SH-SY5Y (cell line): Measurements from ENCODE around the gene RNF7.

Experiments used
- GATA2 ChIP-seq: IDR thresholded peaks from 2 replicates; pipeline ENCODE4 v1.6.1; 2011; ENCODE audit warnings: mild to moderate bottlenecking, low read depth, low read length
- GATA3 ChIP-seq: IDR thresholded peaks from 2 replicates; pipeline ENCODE4 v1.6.1; 2011; ENCODE audit warnings: low read depth, mild to moderate bottlenecking, low read length, moderate library complexity

DNA sequence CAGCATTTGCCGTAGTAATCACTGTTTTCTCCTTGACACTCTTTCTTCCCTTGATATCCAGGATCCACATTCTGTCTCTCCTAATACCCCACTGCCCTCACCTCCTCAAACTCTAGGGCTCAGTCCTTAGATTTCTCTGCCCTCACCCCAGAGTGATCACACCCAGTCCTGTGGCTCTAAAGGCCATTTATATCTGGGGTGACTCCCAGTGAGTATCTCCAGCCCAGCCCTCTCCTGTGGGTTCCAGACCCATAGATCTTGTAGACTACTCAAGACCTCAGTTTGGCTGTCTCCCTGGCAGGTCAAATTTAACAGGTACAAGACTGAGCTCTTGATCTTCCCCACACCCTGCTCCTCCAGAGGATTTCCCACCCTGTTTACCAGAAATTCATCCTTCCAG, 26.4 kb downstream of the RNF7 start:
- no peak for TF ChIP-seq GATA2
- TF ChIP-seq GATA3, result no peak
